Stimulated activated CD4-positive, alpha-beta T cell treated with anti-CD3 and anti-CD28 coated beads, TNF-alpha, amount 100 ng/mL, for 24 hours (primary cell): Measurements from ENCODE around the gene HSD11B2.
A peak's percentile ranks its signal among the peaks of the same experiment; 100 is the strongest.

Source experiments
- DNase-seq, 3 experiments: peaks; one replicate each; pipeline ENCODE4 v3.0.0-alpha.2; 2020; ENCODE audit warnings: low read depth in 3 of 3

HSD11B2 gene

DNA sequence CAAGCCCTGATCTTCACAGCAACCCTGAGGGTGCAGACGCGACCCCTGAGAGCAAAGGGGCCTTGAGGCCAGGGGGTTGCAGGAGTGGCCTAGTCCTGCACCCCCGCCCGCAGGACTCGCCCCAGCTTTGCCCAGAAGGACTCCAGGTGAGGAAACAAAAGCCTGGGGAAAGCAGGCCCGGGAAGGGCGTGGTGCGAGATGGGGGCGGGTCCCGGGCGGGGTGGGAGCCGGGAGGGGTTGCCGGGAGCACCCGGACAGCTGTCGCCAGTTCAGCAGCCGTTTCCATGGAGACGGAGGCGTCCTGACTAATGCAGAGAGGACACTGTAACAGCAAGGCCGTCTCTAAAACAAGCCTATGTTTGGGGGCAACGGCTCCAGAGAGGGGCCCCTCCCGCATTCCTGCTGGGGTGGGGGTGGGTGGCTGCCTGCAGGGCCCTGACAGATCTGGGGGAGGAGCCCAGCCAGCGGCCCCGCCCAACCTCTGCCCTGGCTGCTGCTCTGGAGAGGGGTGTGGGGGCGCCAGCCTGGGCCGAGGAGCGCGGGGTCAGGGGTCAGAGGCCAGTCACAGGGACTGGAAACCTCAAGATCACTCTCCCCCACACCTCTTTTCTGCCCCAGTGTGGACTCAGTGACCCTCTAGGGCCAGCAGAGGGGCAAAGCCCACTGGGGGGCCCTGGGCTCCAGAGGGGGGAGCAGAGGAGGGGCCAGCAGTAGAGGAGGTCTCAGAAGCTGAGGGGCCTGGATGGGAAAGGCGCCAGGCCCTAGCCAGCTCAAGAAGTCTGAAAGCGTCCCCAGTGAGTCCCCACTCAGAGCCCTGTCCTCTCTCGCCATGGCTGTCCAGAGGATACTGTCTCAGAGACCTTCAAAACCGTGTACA lies 34.5 kb upstream of the HSD11B2 start:
- no peak for DNase-seq

DNA sequence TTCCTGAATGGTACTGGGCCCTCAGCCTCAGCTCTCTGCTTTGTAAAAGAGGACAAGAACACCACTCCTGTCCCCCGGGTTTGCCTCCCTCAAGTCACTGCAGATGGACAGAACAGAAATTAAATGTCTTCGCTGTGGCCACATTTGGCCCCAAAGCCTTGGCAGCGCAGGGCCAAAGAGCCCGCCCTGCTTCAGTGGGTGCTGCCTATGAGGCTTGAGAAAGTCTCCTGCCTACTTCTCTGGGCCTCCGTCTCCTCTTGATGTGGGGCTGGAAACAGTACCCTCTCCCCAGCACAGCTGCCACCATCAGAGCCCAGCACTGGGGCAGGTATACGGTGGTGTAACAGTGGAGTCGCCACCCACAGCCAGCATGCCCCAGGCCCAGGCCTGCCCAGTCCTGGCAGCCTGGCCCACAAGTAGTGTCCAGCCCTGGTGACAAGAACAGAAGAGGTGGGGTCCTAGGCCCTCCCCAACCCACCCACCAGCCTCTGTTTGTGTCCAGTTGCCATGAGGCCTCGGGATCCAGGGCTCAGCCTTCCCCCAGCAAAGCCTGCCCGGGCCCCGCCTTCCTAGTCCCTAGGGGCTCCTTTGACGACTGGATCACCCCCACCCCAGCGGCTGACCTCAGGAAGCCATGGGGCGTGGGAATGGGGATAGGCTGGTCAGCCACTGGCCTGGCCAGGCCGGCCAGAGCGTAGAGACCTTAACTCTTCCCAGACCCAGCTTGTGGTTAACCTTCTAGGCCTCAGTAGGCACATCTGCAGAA lies 33.7 kb upstream of the HSD11B2 start:
- no peak for DNase-seq

- no peak for DNase-seq
Observed at GRCh38 chr16:67397812-67398545, 32.9 kb upstream of the HSD11B2 start.

DNA sequence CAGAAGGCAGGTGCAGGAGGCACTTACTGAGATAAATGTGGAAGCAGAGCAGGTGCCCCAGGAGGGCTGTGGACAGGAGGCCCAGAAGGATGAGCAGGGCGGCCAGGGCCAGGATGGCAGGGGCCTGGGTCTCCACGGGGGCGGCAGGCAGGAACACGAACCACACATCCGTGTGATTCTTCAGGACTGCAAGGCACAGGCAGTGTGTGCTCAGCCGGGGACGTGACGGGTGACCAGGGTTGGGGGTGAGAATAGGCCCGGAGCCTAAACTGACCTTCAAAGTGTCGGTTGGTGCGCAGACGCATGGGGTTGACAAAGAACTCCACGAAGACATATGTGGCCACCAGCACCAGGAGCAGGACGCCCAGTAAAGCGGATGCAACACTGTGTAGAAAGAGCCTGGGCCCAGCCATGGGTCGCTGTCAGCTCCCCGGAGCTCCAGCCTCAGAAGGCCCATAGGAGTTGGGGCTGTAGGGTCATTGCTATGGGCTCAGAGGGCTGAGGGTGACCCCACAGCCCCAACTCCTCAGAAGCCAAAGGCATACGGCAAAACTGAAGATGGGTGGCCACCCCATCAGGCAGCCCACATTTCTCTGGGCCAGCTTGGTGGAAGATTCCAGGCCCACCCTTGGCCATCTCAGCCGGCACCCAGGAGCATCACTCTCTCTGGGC lies 32.2 kb upstream of the HSD11B2 start:
- no peak for DNase-seq

GRCh38 chr16:67399218-67399733 lies 31.6 kb upstream of the HSD11B2 start:
- peak; percentile 16 to 56 (median 31) for DNase-seq

DNA sequence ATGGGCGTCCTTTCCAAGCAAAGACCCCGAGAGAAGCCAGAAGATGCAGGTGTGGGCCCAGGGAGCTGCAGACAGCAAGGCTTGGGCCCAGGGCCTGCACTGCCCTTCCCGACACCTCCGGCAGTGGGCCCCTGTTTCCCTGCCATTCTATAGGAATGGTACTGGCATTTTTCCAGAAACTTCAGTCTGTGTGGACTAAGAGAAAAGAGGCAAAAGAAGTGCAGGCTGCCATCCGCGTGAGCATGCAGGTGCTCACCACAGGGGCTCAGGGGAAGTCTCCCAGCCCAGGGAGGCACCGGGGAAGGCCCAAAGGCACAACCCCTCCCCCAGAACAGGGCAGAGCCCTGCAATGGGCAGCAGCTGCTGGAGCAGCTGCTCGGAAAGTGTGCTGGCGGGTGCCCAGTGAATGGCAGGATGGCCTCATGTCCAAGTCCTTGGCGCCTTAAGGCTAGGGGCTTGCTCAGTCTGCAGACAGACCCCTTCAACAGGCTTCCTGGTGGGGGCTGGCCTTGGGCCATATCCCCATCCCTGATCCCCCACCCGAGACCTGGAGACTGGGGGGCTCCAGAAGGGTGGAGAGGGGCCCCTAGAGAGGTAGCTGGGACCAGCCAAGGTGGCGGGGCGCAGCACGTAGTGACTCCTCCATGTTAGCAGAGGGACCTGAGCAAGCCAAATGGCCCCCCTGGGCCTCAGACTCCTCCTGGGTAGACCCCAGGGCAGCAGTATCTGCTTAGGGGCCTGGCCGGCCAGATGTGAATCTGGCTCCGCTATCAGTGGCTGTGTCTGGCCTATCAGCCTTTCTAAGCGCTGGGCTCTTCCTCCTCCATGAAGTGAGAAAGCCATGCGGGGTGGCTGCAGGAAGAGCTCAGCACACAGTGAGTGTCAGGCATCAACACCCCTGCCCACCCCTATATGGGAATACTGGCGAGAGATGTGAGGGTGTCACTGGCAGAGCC lies 30.9 kb upstream of the HSD11B2 start:
- no peak for DNase-seq

DNA sequence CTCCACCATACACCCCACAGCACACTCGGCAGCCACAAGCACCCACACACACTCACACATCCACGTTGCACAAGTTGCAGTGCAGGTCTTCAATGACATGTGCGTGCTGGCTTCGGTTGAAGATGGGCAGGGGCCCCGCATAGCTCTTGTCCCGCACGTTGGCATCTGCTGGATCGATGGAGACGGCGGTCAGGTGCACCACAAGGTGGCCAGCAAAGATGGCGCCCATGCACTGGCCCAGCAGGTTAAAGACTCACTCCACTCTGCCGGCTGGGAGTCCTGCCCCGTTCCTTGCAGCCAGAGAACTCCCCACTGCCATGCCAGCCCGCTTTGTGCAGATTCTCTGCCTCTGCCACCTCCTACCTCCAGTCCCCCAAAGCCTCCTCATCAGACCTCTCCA lies 30.0 kb upstream of the HSD11B2 start:
- no peak for DNase-seq

DNA sequence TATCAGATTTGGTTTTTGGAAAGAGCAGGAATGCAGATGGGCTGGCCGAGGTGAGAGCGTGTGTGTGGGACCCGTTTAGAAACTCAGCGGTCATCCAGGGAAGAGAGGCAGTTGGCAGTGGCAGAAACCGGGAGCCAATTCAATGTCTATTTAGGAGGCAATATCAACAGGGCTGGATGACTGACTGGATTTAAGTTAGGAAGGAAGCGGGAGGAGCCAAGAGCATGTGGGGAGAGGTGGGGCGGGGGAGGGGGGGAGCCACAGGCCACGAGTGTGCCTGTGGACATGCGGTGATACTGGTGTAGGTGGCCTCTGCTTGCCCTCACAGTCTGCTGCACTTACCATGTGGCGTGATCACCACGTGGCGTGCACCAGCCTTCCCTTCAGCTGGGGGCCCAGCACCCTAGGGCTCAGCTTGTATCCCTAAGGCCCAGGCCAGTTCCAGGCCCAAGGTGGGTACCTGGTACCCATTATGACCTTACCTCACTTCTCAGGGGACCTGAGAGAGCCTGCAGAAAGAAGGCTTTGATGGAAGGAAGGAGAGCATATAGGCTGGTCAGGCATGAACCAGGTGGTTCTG lies 26.9 kb upstream of the HSD11B2 start:
- no peak for DNase-seq

- DNase-seq, result no peak
Observed at GRCh38 chr16:67404740-67405226, 26.1 kb upstream of the HSD11B2 start.

DNA sequence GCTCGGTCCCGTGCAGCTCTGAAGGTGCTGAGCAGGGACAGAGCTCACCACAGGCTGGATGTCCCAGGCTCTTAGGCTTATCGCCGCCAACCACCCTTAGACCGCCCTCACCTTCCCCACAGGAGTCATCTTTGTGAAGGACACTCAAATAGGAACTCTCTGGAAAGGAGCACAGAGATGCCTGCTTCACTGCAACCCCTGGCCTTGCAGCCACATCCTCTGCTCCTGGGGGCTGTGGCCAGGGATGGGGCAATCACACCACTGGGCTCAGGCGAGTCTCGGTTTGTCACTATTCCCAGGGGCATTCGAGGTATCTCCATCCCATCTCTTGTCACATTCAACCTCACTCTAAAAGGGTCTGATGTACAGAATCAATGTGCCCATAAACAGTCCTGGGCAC lies 25.6 kb upstream of the HSD11B2 start:
- DNase-seq, result no peak

GRCh38 chr16:67406111-67406971 lies 24.6 kb upstream of the HSD11B2 start:
- DNase-seq, result no peak

- no peak for DNase-seq
Observed at GRCh38 chr16:67407176-67407787, 23.6 kb upstream of the HSD11B2 start.

DNA sequence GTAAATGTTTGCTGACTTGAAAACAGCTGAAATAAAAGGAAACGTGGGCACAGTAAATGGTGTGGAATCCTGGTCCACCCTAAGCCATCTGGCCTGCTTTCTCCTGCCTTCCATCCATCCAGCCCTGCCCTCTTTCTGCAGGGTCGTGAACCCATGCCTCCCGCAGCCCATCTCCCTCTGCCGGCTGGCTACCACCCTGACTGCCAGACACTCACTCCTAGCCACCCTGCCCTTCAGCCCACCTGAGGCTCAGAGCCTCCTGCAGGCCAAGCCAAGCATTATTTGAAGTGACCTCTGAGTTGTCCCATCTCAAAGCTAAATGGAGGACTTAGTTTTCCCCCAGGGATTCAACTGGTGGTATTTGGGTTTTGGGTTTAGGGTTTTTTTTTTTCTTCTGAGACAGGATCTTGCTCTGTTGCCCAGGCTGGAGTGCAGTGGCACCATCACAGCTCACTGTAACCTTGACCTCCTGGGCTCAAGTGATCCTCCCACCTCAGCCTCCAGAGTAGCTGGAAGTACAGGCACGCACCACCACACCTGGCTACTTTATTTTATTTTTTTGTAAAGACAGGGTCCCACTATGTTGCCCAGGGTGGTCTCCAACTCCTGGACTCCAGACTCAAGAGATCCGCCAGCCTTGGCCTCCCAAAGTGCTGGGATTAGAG lies 23.0 kb upstream of the HSD11B2 start:
- no peak for DNase-seq

GRCh38 chr16:67409631-67410030 lies 21.3 kb upstream of the HSD11B2 start:
- DNase-seq, result no peak

DNA sequence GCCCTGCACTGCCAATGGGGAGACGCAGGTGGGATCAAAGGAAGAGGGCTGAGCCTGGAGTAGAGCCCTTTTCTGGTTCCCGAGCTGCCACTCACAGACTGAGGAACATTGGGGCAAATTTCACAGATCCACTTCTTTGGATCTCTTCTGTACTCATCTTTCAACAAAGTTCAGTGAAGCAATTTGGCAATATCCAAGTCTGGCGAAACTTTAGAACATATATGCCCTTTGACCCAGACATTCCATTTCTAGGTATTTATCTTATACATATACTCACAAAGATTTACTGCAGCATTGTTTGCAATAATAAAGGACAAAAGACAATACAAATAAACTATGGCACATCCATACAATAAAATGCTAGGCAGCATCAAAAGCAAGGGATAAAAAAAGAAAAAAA lies 19.6 kb upstream of the HSD11B2 start:
- no peak for DNase-seq

- no peak for DNase-seq
Observed at GRCh38 chr16:67412294-67412693, 18.6 kb upstream of the HSD11B2 start.

DNA sequence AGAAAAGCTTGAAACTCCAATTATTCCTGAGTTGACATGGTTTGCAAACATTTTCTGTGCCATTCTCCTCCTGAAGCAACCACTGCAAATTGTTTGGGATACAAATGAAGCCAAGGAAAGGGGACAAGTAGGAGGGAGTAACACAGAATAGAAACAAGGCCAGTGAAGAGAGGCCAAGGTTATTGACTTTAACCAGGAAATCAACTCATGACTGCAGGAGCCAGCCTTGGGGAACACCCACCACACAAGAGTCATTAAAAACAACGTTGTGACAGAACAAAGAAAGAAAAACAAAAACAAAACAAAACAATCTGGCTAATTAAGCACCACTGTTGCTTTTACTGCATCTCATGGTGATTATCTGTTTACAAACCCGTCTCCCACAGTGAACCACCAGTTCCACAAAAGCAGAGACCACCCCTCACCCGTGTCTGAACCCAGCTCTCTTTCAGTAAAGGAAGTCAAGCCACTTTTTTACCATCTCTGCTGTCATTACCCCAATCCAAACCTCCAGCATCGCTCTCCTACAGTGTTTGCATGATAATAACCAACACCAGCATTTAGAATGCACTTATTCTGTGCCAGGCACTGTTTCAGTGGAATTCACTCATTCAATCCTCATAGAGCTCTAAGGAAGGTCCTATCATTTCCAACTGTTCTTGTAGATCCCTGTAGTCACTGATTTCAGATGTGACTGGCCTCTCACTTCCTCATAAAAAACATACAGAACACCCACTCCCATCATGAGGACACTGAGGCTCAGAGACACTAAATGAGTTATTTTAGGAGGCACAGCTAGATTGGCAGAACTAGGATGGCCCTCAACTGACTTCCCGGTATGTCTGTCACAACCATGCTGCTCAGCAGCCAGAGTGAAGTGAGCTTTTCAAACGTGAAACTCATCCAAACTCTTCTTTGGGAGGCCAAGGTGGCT lies 16.7 kb upstream of the HSD11B2 start:
- DNase-seq, result no peak
